RWPE1 (cell line): ENCODE measurements around the gene DNAJC3.

ENCODE experiments used
- CTCF ChIA-PET: fragments of 350-600 bp; sonication (Branson Sonifier 250); formaldehyde crosslinking; extraction: SDS; loops from one replicate; lab custom pipeline; 2021; lab: Yijun Ruan, JAX
- POLR2A ChIA-PET: fragments of 400-600 bp; formaldehyde crosslinking; extraction: SDS; loops from one replicate; lab custom pipeline; 2020; ENCODE audit warnings: antibody characterized with exemption; ENCODE audit not compliant: low non-redundant PET; lab: Yijun Ruan, JAX
- DNase-seq: peaks from one replicate; pipeline ENCODE4 v3.0.0; 2012; ENCODE audit warnings: low spot score
- H3K27ac ChIP-seq: fragments of 450-650 bp; 2 replicates; pipeline ENCODE4 v1.5.1; 2017
- TF ChIP-seq, protein P1 (sequence below): fragments of 450-650 bp; conservative IDR thresholded peaks from 2 replicates; pipeline ENCODE4 v1.5.1; 2017; ENCODE audit warnings: low read depth, mild to moderate bottlenecking

The DNAJC3 gene

DNA sequence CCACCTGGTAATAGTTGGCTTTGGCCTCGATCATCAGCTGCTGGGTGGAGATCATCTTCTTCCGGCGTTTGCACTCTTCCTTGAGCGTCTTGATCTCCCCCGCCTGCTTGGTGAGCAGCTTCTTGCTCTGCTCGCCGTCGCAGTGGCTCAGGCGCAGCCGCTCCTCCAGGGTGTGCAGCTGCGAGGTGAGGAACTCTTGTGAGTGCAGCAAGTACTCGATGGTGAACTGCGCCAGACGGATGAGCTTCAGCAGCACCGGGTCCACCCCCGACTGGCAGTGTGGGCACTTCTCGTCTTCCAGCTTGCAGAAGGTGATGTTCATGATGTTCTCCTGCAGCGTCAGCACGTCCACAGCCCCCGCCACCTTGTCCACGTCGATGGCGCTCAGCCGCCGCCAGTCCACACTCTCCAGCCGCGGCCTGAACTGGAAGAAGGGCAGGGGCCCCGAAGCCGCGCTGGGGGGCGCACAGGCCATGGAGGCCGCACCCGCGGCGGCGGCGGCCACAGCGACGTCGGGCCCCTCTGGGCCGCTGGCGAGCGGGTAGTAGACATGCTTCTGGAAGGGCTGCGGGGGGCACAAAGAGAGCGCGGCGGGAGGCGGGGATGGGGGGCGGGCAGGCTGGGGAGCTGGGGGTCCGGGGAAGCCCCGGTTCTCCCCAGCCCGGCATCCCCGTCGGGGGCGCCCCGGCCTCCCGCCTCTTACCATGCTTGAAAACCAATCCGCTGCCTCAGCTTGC, 35.5 kb upstream of the DNAJC3 start:
- TF ChIP-seq, protein P1, sequence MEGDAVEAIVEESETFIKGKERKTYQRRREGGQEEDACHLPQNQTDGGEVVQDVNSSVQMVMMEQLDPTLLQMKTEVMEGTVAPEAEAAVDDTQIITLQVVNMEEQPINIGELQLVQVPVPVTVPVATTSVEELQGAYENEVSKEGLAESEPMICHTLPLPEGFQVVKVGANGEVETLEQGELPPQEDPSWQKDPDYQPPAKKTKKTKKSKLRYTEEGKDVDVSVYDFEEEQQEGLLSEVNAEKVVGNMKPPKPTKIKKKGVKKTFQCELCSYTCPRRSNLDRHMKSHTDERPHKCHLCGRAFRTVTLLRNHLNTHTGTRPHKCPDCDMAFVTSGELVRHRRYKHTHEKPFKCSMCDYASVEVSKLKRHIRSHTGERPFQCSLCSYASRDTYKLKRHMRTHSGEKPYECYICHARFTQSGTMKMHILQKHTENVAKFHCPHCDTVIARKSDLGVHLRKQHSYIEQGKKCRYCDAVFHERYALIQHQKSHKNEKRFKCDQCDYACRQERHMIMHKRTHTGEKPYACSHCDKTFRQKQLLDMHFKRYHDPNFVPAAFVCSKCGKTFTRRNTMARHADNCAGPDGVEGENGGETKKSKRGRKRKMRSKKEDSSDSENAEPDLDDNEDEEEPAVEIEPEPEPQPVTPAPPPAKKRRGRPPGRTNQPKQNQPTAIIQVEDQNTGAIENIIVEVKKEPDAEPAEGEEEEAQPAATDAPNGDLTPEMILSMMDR, result no peak
- DNase-seq, result no peak
- peak overlapping the region; percentile 9 for H3K27ac ChIP-seq
- ChIA-PET POLR2A (no interaction called here), CTCF (no interaction called here)

DNA sequence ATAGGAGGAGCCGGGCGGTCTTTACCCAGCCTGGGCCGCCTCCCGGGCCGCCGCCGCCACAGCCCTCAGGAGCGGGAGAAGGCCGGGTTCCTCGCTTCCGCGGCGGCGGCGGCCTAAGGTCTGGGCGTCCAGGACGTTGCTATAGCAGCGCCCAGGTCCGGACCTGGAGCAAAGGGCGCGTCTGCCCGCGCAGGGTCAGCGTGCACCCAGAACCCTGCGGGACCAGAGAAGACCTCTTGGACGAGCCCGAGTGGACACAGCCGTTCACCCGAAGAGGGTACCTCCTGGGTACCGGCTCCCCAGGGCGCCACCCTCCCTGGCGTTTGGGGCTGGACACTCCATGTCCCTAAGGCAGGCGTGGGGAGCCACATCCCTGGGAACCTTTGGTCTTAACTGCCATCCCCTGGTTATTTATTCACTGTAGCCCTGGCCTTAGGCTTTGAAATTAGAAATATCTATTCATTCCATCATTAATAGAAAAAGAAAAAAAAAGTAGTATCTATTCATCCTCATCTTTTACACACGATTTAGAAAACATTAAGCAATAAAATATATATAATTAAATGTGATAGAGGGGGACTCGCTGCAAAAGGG, 34.8 kb upstream of the DNAJC3 start:
- DNase-seq, result no peak
- ChIA-PET POLR2A (no interaction called here), CTCF (no interaction called here)
- peak overlapping the region; percentile 9 for H3K27ac ChIP-seq
- TF ChIP-seq, protein P1, result no peak

DNA sequence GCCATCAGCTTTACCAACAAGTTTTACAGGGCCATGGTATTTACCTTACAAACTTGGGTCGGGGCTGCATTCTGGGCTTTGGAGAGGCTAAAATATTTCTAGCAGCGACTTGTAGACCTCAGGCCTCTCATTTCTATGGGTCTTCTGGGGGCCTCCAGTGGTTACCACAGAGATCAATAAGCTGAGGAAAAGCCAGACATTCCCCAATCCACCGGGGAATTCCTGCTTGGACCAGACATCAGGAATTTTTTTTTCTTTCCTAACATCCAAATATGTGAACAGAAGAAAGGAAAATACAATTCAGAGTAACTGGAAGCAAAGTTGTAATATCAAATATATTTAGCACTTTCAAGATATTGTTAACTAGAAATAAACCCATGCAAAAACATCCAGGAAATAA, 33.9 kb upstream of the DNAJC3 start:
- H3K27ac ChIP-seq, result no peak overlapping the region
- CTCF ChIA-PET, result interaction anchor here (0.6 kb wide), 1 partner anchor 109 kb away, joined by 4 read pairs; no protein-coding TSS in a partner anchor
- POLR2A ChIA-PET, result no interaction called here

GRCh38 chr13:95643571-95643935, 33.4 kb upstream of the DNAJC3 start:
- POLR2A ChIA-PET, result no interaction called here
- peak overlapping the region; percentile 91 for H3K27ac ChIP-seq
- CTCF ChIA-PET, result interaction anchor here (0.6 kb wide), 1 partner anchor 109 kb away, joined by 4 read pairs; no protein-coding TSS in a partner anchor
- peak; percentile 16 for DNase-seq
- TF ChIP-seq, protein P1, result no peak

More for the DNA sequence above, 33.9 kb upstream of the DNAJC3 start:
- no peak for DNase-seq
- TF ChIP-seq, protein P1, result no peak

DNA sequence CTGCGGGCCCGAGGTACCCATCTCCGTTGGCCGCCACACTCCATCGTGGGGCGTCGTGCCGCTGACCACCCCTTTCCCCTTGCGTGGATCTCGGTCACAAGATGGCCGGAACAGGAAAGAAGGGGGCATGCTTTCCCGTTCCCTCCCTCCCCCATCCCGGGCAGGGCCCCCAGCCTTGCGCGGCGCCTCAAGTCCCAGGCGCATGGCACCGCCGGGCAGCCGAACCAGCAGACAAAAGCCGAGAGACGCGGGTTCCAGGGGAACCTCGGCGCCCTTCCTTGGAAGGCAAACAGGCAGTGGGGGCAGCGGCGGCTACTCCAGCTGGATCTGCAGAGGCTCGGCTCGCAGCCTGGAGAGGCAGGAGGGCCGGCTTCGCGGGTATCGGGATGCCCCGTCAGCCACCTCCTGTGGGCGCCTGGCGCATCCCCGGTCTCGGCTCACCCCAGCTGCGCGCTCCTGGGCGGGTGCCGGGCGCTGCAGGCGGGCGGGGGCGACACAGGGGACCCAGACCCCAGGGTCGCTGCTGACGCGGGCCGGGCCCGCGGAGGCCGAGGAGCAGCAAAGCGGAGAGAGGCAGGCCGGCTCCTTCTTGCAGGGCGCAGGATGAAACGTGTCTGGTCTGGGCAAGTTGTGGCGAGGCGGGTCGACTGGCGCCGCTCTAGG, 32.9 kb upstream of the DNAJC3 start:
- TF ChIP-seq, protein P1, result no peak
- DNase-seq, result peak; percentile 27
- H3K27ac ChIP-seq, result peak overlapping the region; percentile 91
- POLR2A ChIA-PET, result no interaction called here
- CTCF ChIA-PET, result interaction anchor here (0.8 kb wide), 1 partner anchor 50 kb away, joined by 4 read pairs; no protein-coding TSS in a partner anchor

GRCh38 chr13:95644601-95645052, 32.3 kb upstream of the DNAJC3 start, which contains the start of gene DZIP1:
Gene DZIP1, minus strand, starts transcription at chr13:95644706. Its CDS starts 2,677 bp downstream, at chr13:95642029.
- TF ChIP-seq, protein P1, result no peak
- ChIA-PET CTCF (interaction anchor here (0.8 kb wide), 1 partner anchor 50 kb away, joined by 4 read pairs; no protein-coding TSS in a partner anchor), POLR2A (no interaction called here)
- peak; percentile 60 for DNase-seq
- peak within 1 kb of the TSS; percentile 91 for H3K27ac ChIP-seq
